Calu3 (cell line): ENCODE data around the gene DICER1. TPM values are rescaled to one million over a fixed set of nuclear protein-coding genes. Genes with fewer than 3 reads are reported as not detected.

ENCODE experiments used
- BruUV-seq: library from RNA; stranded (reverse); fragments of 400-500 nt; replicated peaks from 2 replicates; lab custom pipeline; 2021; lab: Mats Ljungman, UMichigan
- CTCF ChIA-PET: fragments of 300-600 bp; sonication (Branson Sonifier 250); formaldehyde crosslinking; loops from one replicate; lab custom pipeline; 2022; ENCODE audit warnings: antibody characterized with exemption; lab: Charles Lee
- DNase-seq: peaks from one replicate; pipeline ENCODE4 v3.0.0; 2022
- H3K27ac Mint-ChIP-seq: one replicate; pipeline ENCODE4 v1.8.0; 2022; ENCODE audit warnings: mixed read lengths; ENCODE audit not compliant: unreplicated experiment
- H3K27me3 Mint-ChIP-seq: one replicate; pipeline ENCODE4 v1.8.0; 2022; ENCODE audit warnings: mixed read lengths; ENCODE audit not compliant: unreplicated experiment
- H3K36me3 Mint-ChIP-seq: one replicate; pipeline ENCODE4 v1.8.0; 2022; ENCODE audit warnings: mild to moderate bottlenecking, moderate library complexity, mixed read lengths; ENCODE audit not compliant: insufficient read depth, unreplicated experiment
- H3K4me1 Mint-ChIP-seq: one replicate; pipeline ENCODE4 v1.8.0; 2022; ENCODE audit warnings: mild to moderate bottlenecking, low read depth, mixed read lengths; ENCODE audit not compliant: unreplicated experiment
- H3K4me3 Mint-ChIP-seq: one replicate; pipeline ENCODE4 v1.8.0; 2022; ENCODE audit warnings: mild to moderate bottlenecking, low read depth, moderate library complexity, mixed read lengths; ENCODE audit not compliant: unreplicated experiment
- H3K9me3 Mint-ChIP-seq: one replicate; pipeline ENCODE4 v1.8.0; 2022; ENCODE audit warnings: low read depth, mixed read lengths; ENCODE audit not compliant: unreplicated experiment
- intact Hi-C: fragments of 100-400 bp; cut with micrococcal nuclease; formaldehyde crosslinking; loops from one replicate; pipeline ENCODE4 v1.10.0; 2022; ENCODE audit not compliant: unreplicated experiment
- total RNA-seq: library from RNA; stranded (reverse); gene quantifications from 2 replicates; pipeline ENCODE4 v1.2.3, GENCODE V29; 2022
- TF ChIP-seq, protein P1 (sequence below): fragments of 200-600 bp; IDR thresholded peaks from one replicate; pipeline ENCODE4 v1.8.0; 2022; ENCODE audit warnings: antibody characterized with exemption; ENCODE audit not compliant: unreplicated experiment

DICER1 gene
- total RNA-seq, 1 experiment from 2014 or later = 53.8 TPM

DNA sequence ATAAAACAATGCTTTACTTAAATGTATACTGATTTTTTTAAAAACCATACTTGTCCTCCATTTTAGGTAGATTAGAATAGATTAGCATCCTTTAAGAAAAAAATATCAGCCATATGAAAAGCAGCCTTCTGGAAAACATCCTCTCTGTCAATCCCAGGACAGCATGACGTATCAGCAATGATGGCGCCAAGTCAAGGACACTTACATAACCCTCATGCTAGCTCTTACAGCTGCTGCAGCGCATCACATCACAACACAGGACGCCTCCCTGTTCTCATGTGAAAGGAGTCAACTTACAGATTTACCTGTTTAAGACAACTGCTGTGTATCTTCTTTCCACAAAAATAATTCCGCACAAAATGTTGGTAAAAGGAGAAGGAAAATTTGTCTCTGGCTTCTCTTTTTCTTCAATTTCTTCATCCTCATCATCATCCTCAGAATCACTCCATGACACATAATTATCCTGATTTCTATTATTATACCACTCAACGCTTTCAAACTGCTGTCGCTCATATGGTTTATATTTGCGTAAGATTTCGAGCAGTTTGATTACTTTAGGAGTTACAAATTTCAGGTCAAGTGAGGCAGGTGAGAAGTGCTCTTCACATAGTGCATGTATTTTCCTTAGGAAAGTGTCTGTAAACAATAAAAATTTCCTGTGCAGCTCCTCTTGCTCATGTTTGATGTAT is 33.3 kb downstream of the DICER1 start:
- DNase-seq = no peak
- Mint-ChIP-seq H3K27me3 (no peaks in the 10 kb centered on the region), H3K27ac (no peak overlapping the region), H3K36me3 (peaks cover 20% of the 10 kb centered on the region), H3K4me1 (no peaks in the 10 kb centered on the region), H3K9me3 (no peaks in the 10 kb centered on the region), H3K4me3 (no peak overlapping the region)
- BruUV-seq = no TSS peak
- TF ChIP-seq, protein P1, sequence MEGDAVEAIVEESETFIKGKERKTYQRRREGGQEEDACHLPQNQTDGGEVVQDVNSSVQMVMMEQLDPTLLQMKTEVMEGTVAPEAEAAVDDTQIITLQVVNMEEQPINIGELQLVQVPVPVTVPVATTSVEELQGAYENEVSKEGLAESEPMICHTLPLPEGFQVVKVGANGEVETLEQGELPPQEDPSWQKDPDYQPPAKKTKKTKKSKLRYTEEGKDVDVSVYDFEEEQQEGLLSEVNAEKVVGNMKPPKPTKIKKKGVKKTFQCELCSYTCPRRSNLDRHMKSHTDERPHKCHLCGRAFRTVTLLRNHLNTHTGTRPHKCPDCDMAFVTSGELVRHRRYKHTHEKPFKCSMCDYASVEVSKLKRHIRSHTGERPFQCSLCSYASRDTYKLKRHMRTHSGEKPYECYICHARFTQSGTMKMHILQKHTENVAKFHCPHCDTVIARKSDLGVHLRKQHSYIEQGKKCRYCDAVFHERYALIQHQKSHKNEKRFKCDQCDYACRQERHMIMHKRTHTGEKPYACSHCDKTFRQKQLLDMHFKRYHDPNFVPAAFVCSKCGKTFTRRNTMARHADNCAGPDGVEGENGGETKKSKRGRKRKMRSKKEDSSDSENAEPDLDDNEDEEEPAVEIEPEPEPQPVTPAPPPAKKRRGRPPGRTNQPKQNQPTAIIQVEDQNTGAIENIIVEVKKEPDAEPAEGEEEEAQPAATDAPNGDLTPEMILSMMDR = no peak
- intact Hi-C loops = no loop called here
- CTCF ChIA-PET = interaction anchor here (1.1 kb wide), 1 partner anchor 12 kb away, joined by 3 read pairs; no protein-coding TSS in a partner anchor

DNA sequence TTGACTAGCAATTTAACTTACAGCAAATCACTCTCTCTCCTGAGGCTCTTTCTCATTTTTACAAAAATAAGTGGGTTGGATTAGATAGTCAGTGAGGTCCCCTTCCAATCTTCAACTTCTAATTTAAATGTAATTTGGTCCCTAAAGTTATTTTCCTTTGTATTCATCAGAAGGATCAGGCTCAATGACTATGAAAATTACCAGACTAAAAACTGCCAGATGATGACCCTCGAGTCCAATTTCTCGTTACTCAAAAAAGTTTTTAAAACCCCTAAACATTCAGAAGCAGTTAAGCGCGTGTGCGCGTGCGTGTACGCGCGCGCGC is 34.7 kb downstream of the DICER1 start:
- Mint-ChIP-seq H3K4me3 (no peak overlapping the region), H3K27me3 (no peaks in the 10 kb centered on the region), H3K9me3 (no peaks in the 10 kb centered on the region), H3K36me3 (peaks cover 15% of the 10 kb centered on the region), H3K27ac (no peak overlapping the region), H3K4me1 (no peaks in the 10 kb centered on the region)
- intact Hi-C loops = no loop called here
- CTCF ChIA-PET = no interaction called here
- no peak for DNase-seq
- BruUV-seq = no TSS peak
- TF ChIP-seq, protein P1 = no peak

DNA sequence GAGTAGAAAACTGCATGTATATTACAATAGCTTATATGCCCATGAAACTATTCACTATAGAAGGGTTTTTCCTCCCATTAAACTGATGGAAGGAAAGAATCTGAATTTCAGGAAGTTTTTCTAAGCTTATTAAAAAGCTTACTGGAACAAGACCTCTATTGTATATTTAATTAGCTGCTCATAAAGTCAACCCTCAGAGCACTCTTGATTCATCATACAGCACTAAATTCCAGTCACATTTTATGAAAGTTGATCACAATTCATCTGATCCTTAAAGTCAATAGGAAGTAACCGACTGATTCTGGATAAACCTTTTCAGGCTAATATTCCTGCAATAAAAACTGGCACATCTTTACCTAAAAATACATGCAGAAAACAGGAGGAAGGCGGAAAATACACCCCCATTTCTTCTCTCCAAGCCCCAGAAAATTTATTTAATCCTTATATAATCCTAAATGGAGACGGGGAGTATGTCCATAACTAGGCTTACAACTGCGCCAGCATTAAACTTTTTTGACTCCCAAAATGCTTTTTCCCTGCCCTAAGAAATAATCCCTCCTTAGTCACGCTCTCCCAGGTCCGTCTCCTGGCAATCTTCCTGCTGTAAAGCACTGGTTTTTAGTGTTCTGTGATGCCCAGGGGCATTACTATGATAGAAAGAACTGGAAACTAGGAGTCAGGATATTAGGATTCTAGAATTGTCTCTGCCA is 35.3 kb downstream of the DICER1 start:
- no peak for DNase-seq
- H3K27me3 Mint-ChIP-seq = no peaks in the 10 kb centered on the region
- no peak overlapping the region for H3K4me3 Mint-ChIP-seq
- BruUV-seq = no TSS peak
- H3K27ac Mint-ChIP-seq = no peak overlapping the region
- CTCF ChIA-PET = interaction anchor here (1.1 kb wide), 1 partner anchor 67 kb away, joined by 3 read pairs; no protein-coding TSS in a partner anchor
- H3K36me3 Mint-ChIP-seq = peaks cover 14% of the 10 kb centered on the region
- no peaks in the 10 kb centered on the region for H3K9me3 Mint-ChIP-seq
- TF ChIP-seq, protein P1 = no peak
- intact Hi-C loops = no loop called here
- H3K4me1 Mint-ChIP-seq = no peaks in the 10 kb centered on the region

DNA sequence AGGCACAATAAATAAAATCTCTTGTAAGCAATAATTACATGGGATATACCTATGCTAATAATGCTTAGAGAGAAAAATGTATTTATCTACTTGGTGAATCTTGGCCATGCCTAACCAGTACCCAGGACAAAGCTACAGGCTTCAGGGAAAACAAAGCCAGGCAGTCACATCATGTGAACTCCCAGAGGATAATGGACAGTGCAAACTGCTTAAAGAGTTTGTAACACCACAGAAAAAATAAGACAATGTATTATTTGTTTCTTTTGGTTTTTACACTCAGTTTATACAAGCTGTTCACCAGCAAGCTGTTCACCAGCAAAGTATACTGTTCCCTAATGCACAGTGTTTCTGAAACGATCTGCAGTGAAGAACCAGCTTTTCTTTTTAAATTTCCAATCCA is 38.0 kb downstream of the DICER1 start:
- CTCF ChIA-PET = no interaction called here
- Mint-ChIP-seq H3K27me3 (no peaks in the 10 kb centered on the region), H3K36me3 (peaks cover 15% of the 10 kb centered on the region), H3K27ac (no peak overlapping the region), H3K4me1 (no peaks in the 10 kb centered on the region), H3K4me3 (no peak overlapping the region), H3K9me3 (no peaks in the 10 kb centered on the region)
- no peak for DNase-seq
- intact Hi-C loops = no loop called here
- BruUV-seq = no TSS peak
- TF ChIP-seq, protein P1 = no peak
